DMS79 (cell line): Measurements from ENCODE around the gene KLHDC8B.
A peak's percentile ranks its signal among the peaks of the same experiment; 100 is the strongest.

ENCODE experiments used
- DNase-seq: peaks from one replicate; lab custom pipeline; 2025; lab: John Stamatoyannopoulos, UW

The KLHDC8B gene

DNA sequence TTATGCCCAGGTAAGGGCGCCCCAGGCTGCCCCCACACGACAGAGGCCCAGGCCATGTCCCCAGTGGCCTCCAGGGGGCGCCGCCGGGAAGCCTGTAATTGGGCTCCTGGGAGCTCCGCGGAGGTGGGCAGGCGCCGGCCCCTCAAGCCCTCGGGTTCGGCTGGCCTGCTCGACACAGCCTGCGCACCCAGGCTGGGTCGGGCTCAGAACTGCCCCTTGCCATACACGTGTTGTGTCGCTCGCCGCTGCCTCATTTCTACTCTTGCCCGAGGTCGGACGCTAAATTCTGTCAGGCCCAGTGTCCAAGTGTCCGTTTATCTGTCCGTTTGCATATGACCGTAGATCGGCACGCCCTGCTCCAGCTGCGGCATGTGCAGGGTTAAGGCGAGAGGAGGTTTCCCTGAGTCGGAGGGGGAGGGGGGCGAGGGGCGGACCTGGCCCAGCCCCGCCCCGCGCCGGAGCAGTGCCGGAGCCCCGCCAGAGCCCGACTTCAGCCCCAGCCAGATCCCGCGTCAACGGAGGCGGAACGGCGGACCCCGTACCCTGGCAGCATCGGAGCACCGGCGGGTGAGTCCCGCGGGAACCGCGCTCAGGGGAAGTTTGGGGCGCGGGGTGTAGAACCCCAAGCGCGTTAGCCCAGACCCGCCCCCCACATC is at the start of gene KLHDC8B:
TSS of gene KLHDC8B (plus strand) at position 480 of the 656 bp plus-strand sequence. CDS start 1,172 bp downstream, outside the sequence.
- peak; percentile 25 for DNase-seq

GRCh38 chr3:49122022-49122421 is 49.4 kb upstream of the KLHDC8B start:
- DNase-seq, result no peak

DNA sequence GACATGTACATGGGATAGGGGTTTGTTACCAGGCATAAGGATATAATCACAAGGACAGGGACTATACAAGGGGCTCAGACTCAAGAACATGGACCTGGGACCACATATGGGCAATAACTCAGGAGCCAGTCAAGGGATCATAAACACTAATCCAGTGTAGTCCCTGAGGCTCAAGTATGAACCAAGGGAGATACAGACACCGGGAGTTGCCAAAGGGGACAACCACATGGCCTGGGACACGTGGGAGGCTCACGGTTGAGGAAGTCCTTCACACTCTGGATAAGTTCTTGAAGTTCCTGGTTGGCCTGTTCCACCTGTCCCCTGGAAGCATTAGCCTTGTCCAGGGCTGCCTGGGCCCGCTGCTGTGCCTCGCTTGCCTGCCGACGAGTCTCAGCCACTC is 48.9 kb upstream of the KLHDC8B start:
- no peak for DNase-seq

GRCh38 chr3:49122886-49123545 is 48.4 kb upstream of the KLHDC8B start:
- no peak for DNase-seq

GRCh38 chr3:49123687-49124086 is 47.7 kb upstream of the KLHDC8B start:
- no peak for DNase-seq

- DNase-seq, result no peak
Observed at GRCh38 chr3:49124203-49124602, 47.2 kb upstream of the KLHDC8B start.

- DNase-seq, result no peak
Observed at GRCh38 chr3:49124991-49125670, 46.3 kb upstream of the KLHDC8B start.

GRCh38 chr3:49131040-49131439 is 40.4 kb upstream of the KLHDC8B start:
- DNase-seq, result no peak

DNA sequence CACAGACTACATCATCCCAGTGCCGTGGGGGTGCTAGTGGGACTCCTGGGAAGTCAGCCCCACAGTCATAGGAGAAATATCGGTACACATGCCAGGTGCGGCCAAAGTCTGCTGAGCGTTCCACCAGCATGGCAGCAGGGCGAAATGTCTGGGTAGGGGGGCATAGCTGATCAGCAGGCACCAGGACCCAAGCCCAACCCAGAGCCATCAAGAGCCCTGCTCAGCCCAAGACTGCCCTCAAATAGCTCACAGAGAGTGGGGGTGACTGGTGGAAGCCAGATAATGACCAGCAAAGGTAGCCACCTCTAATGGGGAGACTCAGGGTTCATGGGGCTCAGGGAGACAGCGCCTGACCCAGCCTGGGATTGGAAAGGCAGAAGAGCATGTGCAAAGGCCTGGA is 39.8 kb upstream of the KLHDC8B start:
- no peak for DNase-seq

- DNase-seq, result no peak
Observed at GRCh38 chr3:49132073-49132436, 39.3 kb upstream of the KLHDC8B start.

GRCh38 chr3:49132437-49133225 is 38.8 kb upstream of the KLHDC8B start, which contains the start of gene LAMB2:
Gene LAMB2 (minus strand): TSS chr3:49133050. CDS start chr3:49132867, 183 bp downstream.
- no peak for DNase-seq

- peak; percentile 17 for DNase-seq
Observed at GRCh38 chr3:49133226-49133951, 38.0 kb upstream of the KLHDC8B start.

- DNase-seq, result no peak
Observed at GRCh38 chr3:49134471-49135265, 36.7 kb upstream of the KLHDC8B start.

DNA sequence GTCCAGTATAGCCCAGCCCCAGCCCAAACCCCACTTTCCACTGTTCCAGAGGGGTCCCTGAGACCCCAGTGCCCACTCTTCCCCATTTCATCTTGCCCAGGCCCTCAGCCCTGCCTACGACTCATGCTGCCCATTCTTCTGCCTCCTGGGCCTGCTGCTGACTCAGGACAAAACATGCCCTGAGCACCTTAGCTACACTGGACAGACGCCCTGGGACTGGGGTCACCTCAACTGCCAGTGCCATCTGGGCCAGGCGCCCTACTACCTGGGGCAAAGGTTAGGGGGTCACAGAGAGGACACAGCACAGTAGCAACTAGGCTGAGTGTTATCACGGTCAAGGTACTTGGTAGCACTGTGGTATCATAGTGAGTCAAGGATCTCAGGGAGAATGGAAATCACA is 35.9 kb upstream of the KLHDC8B start:
- no peak for DNase-seq

DNA sequence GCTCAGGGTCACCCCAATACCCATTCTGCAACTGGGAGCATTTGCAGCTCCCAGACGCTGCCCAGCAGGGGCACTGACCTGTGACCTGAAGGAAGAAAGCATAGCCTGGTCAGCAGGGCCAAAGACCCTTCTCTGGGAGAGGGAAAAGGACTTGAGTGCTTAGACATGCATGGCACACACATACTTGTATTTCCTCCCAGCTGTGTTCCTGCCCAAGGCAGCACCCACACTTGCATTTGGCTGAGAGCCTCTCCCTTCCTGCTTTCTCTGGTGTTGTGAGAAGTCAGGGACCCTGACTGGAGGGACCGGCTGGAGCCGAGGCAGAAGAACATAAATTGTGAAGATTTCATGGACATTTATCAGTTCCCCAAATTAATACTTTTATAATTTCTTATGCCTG is 31.3 kb upstream of the KLHDC8B start:
- DNase-seq, result no peak

GRCh38 chr3:49148159-49148558 is 23.2 kb upstream of the KLHDC8B start:
- DNase-seq, result no peak

DNA sequence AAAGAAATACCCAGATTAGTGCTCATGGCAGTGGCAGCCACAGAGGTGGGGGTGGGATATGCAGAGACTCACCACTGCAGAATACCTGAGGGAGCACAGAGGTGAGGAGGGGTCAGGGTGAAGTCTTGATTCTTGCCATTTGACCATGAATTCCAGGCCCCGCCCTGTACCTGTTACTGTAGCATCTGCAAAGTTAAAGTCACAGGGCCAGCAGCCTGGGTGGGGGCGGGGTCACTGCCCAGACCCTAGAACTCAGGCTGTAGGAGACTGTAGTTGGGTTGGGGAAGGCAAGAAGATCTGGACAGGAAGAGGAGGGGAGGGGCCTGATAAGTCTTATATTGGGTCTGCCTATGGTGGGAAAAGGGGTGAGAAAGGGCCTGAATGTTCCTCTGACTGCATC is 19.8 kb upstream of the KLHDC8B start:
- no peak for DNase-seq

- no peak for DNase-seq
Observed at GRCh38 chr3:49153349-49153912, 18.0 kb upstream of the KLHDC8B start.

GRCh38 chr3:49157289-49157688 is 14.1 kb upstream of the KLHDC8B start:
- DNase-seq, result no peak

DNA sequence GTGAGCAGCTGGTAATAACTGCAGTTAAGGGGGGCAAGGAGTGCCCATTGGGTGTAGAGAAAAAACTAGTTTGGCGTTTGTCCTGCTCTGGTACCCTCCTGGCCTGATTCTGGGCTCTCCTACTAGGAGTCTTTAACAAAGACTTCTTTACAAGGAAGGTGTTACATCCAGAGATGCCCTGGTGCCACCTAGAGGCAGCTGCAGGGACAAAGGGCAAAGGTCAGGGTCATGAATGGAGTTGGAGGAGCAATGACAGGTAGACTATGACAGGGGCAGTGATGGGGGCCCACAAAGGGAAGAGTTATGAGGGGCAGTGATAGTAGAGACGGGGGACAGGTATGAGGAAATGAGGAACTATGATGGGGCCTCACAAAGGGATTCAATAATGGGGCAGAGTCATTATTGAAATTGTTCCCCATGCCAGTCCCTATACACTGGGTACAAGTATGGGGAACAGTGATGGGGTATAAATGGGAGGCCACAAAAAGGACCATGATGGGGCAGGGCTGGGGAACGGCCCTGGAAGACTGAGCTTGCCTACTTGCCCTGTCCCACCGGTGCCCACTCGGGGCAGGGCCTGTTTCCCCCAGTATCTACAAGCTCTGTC is 13.2 kb upstream of the KLHDC8B start:
- DNase-seq, result no peak
